Inflammatory macrophage treated with lipopolysaccharide for 4 hours (primary cell): ENCODE measurements around the gene CLCN2.
A peak's percentile ranks its signal among the peaks of the same experiment; 100 is the strongest.

ENCODE experiments used
- DNase-seq: peaks from one replicate; pipeline ENCODE4 v3.0.0-alpha.2; 2020

The CLCN2 gene

DNA sequence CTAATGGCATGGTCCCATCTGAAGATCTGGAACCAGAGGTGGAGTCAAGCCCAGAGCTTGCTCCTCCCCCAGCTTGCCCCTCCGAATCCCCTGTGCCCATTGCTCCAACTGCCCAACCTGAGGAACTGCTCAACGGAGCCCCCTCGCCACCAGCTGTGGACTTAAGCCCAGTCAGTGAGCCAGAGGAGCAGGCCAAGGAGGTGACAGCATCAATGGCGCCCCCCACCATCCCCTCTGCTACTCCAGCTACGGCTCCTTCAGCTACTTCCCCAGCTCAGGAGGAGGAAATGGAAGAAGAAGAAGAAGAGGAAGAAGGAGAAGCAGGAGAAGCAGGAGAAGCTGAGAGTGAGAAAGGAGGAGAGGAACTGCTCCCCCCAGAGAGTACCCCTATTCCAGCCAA lies 39.7 kb downstream of the CLCN2 start:
- DNase-seq, result no peak

DNA sequence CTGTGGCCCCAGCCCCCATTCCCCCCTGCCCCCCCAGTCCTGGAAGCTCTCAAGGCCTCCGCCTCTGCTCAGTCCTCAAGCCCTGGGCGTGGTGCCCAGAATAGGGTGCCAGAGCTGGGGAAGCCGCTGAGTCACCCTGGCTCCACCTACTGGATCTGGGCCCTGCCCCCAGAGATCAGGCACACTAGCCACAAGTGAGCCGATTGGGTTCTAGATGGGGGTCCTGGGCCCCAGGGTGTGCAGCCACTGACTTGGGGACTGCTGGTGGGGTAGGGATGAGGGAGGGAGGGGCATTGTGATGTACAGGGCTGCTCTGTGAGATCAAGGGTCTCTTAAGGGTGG lies 41.3 kb downstream of the CLCN2 start:
- DNase-seq, result peak; percentile 86

DNA sequence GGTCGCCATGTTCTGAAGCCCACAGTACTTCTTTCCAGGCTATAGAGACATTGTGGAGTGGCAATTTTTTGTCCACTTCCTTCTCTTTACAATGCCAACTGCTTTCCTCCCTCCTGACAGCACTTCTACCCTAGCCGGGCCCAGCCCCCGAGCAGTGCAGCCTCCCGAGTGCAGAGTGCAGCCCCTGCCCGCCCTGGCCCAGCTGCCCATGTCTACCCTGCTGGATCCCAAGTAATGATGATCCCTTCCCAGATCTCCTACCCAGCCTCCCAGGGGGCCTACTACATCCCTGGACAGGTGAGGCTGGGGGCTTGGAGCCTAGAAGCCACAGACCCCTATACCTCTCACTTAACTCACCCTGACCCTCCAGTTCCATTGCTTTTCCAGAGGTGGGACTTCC lies 44.2 kb downstream of the CLCN2 start:
- no peak for DNase-seq

DNA sequence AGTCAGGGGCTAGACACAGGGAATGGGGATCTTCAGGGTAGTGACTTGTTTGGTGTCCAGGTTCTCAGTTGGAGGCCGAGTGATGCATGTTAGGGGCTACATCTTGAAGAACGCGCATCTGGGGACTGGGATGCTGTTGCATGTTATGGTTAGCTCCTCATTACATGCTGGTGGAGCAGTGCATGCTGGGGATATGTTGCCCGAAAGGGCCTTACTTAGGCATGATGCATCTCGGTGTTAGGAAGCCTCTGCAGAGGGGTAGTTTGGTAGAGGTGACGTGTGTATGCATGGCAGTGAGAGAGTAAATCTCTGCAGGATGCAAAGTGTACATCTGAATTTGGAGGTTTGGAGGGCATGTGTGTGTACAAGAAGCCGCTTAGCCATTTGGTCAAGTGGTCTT lies 44.6 kb downstream of the CLCN2 start:
- no peak for DNase-seq

DNA sequence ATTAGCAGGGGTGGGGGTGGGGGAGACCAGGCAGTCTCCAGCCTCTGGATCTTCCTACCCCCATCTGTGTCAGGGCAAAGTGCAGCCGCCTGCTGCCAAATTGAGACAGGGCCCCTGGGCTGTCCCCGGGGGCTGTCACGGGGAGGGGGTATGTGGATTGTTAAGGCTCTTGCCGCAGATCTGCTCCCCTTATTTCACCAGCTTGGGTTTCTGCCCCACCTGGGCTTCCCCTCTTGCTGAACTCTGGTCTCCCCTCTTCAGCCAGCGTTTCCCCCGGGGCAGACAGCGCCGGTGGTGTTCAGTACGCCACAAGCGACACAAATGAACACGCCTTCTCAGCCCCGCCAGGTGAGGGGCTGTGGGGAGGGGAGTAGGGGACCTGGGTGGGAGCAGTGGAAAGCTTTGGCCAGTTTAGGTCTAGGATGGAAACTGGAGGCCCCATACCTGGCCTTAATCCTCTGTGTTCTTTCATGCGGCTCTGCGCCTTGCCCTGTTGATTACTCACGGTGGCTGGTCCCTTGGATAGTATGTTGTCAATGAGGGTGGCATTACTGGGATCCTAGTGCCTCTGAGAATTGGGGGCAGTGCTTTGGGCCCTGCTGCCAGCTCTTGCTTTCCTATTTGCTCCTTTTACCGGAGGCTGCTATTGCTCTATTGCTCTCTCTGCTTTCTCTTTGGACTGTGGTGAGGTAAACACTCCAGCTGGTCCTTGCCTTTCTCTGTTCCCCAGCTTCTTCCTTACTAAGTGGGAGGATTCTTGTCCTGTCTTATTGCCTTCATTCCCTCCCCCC lies 45.3 kb downstream of the CLCN2 start:
- peak; percentile 27 for DNase-seq

DNA sequence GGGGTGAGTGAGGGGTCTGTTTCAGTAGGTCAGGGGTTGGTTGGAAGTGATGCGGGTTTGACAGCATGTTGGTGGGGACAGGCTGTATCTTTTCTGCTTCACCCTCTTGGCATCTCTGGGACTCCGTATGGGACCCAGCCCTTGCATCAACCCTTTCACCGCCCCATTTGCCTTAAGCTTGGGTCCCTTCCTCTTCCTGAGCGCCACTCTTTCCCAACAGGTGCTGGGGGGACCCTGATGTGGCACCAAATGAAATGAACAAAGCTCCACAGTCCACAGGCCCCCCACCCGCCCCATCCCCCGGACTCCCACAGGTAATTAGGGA lies 45.9 kb downstream of the CLCN2 start:
- peak; percentile 34 for DNase-seq

DNA sequence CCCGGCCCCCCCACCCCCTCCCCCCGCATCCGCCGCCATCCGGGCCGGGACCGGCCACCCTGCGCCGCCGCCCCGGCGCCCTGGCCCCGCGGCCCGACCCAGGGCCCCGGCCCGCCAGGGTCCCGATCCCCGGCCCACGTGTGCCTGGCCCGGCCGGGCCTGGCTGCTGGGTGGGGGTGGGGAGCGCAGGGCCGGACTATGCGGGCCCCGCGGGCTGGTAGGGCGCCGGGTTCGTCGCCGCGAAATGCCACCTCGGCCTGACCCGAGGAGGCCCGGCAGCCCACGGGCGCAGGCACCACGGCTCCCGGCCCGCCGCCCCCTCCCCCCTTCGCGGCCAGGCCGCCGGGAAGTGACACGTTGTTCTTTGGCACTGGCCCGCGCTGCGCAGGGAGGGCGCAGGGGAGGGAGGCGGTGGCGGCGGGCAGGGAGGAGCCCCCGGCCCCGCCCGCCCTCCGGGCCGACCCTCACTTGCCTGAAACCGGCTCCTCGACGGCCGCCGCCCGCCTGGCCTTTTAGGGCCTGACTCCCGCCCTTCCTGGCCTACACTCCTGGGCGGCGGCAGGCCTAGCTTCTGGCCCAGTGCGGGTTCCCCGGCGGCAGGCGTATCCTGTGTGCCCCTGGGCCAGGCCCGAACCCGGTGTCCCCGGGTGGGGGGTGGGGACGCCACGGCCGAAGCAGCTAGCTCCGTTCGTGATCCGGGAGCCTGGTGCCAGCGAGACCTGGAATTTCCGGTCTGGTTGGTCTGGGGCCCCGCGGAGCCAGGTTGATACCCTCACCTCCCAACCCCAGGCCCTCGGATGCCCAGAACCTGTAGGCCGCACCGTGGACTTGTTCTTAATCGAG lies 46.5 kb downstream of the CLCN2 start:
- peak; percentile 70 for DNase-seq

DNA sequence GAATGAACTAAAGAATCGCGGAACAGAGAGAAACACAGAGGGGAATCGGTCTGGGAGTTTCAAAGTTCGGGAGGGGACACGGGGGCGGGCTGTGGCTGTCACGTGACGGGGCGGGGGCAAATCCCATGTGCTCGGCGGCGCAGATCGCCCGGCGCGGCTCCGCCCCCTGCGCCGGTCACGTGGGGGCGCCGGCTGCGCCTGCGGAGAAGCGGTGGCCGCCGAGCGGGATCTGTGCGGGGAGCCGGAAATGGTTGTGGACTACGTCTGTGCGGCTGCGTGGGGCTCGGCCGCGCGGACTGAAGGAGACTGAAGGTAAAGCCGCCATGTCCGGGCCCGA lies 47.1 kb downstream of the CLCN2 start, which contains the start of gene EIF4G1:
Gene EIF4G1 (plus strand): TSS at position 244 of the 337 bp plus-strand sequence. CDS start 1,191 bp downstream, outside the sequence.
- peak; percentile 96 for DNase-seq

DNA sequence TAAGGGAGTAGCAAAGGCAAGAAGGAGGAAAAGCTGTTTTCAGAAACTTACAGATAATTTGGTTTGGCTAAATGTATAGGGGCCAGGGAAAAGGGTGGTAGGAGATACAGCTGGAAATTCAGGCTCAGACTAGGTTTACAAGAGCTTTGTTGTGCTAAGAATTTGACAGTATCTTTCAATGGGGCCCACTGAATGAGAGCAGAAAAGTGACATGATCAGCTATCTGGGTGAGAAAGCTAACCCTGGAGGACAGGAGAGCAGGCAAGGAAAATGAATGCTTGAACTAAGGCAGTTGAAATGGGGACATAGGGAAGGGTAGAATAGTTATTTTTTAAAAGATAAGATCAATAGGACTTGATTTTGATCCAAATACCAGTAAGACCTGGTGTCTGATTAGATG lies 49.8 kb downstream of the CLCN2 start:
- no peak for DNase-seq

DNA sequence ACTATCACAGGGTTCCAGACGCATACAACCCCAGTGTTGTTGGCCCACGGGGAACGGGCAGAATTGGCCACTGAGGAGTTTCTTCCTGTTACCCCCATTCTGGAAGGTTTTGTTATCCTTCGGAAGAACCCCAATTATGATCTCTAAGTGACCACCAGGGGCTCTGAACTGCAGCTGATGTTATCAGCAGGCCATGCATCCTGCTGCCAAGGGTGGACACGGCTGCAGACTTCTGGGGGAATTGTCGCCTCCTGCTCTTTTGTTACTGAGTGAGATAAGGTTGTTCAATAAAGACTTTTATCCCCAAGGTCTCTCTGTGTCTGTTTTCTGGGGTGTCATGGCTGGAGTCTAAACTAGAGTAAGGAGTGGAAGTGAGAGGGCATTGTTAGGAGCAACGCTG lies 52.7 kb downstream of the CLCN2 start:
- no peak for DNase-seq

DNA sequence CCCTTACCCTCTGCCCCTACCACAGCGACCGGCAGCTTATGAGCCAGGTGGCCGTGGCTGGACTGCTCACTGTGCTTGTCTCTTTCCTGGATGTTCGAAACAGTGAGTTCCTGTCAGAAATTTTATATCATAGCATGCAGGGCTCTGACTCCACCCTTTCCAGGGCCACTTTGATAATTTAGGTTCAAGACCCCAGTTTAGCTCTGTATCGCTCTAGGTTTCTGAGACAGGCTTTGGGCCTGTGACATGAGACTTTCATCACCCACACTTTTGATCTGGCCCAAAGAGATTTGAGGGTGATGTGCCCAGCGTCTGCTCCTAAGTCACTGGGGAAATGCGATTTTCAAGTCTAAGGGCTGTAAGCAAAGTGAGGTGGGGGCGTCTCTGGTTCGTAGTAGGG lies 53.5 kb downstream of the CLCN2 start:
- no peak for DNase-seq

DNA sequence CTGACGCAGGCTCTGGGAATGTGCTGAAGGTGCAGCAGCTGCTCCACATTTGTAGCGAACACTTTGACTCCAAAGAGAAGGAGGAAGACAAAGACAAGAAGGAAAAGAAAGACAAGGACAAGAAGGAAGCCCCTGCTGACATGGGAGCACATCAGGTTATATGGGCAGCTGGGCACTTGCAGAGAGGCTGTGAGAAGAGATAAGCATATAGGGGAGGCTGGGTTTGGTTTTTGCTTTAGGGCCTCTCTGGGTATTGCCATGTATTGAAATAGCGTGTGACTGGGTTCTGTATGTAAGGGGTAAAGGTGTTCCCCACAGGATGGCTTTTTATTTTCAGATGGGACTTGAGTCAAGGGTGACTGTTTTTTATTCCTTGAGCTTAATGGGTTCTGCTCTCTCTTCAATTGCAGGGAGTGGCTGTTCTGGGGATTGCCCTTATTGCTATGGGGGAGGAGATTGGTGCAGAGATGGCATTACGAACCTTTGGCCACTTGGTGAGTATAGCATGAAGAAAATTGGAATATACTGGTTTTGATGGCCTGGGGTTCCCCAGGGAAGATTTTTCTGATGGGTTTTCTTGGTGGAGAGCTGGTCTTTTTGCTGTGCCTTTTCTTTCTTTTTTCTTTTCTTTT lies 54.9 kb downstream of the CLCN2 start:
- DNase-seq, result no peak

DNA sequence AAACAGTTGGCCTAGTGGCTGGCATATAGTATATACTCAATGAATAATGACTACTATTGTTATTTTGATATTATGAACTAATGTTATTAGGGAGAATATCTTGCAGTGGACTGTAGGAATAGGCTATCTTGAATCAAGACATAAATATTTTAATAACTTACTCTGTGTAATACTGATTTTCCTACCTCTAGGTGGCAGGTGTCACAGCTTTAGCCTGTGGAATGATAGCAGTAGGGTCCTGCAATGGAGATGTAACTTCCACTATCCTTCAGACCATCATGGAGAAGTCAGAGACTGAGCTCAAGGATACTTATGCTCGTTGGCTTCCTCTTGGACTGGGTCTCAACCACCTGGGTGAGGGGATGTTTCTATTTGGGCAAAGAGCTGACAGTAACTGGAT lies 55.8 kb downstream of the CLCN2 start:
- peak; percentile 18 for DNase-seq

DNA sequence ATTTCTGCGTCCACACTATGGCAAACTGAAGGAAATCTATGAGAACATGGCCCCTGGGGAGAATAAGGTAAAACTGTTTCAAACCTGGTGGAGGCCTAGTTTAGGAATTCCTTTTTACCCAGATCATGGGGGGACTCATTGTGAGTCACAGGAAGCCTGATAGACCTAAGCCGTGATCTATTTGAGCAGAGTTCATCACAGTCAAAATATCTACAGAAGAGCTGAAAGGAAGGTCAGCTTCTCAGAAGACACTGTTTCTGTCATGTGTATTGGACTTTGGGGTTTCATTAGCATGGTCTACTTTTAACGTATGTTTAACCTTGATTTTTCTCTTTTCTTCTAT lies 61.1 kb downstream of the CLCN2 start:
- no peak for DNase-seq

DNA sequence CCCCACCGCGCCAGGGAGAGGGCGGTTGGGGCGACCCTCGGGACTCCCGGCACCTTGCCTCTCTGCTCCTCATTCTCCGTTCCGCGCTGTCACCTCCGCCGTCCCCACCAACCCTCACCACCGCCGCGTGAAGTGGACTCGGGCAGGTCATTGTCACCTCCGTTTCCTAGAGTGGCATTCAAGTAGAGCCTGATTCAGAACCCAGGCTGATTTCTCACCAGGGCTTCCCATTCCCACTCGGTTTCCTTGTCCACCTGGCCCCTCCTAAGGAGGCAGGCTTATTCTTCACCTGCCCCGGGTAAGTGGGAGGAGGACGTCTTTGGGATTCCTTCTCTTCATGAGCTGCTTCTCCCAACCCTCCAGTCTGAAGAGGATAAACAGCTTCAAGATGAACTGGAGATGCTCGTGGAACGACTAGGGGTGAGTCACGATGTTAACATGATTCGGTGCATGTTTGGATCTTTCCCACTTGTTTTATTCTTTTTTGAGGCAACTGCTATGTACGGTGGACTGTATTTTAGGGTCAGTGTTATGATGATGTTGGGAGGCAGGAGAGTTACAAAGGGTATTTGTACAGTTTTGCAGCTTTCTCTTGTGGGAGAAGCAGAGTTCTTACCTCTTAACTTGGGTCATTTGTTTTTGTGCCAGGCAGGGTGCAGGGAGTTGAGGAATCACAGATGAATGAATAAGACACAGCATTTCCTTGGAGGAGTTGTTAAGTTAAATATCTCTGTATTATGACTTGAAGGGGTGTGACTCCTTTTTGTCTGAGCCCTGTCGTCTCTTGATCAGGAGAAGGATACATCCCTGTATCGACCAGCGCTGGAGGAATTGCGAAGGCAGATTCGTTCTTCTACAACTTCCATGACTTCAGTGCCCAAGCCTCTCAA lies 61.7 kb downstream of the CLCN2 start:
- peak; percentile 5 for DNase-seq

DNA sequence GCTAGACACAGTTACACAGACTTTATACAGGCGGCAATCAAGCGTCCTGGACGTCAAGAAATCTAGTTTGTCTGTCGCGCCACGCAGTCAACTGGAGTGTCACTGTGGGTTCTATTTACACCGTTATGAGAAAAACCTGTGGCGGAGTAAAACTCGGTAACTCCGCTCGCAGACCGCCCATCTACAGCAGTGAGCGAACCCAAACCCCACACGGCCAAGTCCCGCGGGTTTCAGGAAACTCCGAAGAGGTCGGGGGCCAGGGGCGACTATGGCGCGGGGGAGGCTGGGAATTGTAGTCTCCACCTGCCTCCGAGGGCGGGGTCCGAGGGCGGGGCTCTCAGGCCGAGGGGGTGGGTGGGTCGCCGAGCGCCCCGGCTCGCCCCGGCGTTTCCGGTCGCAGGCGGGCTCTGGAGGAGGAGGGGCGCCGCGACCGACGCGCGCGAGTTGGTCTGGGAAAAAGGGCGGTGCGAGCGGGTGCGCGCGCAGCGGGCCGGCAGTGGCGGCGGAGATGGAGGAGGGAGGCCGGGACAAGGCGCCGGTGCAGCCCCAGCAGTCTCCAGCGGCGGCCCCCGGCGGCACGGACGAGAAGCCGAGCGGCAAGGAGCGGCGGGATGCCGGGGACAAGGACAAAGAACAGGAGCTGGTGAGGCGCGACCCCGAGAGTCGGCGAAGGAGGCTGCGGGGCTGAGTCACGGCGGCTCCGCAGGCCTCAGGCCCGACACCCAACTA lies 62.5 kb downstream of the CLCN2 start, which contains the start of gene PSMD2:
Gene PSMD2 (plus strand): TSS at position 483 of the 729 bp plus-strand sequence. CDS start 26 bp downstream, at position 509.
- peak; percentile 96 for DNase-seq

DNA sequence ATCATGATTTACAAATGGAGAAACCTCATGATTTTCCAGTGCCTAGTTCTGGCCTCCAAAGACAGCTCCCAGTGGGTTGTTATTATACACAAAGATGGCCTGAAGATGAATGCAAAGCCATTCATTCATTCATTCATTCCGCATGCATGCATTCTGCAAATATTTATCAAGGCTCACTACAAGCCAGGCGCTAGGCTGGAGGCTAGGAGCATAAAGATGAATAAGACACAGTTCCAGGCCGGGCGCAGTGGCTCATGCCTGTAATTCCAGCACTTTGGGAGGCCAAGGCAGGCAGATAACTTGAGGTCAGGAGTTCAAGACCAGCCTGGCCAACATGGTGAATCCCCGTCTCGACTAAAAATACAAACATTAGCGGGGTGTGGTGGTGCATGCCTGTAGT lies 64.8 kb downstream of the CLCN2 start:
- DNase-seq, result no peak
